Measurements from ENCODE around the gene LSAMP. TPM values are rescaled to one million over a fixed set of nuclear protein-coding genes. Genes with fewer than 3 reads are reported as not detected.

The LSAMP gene
- total RNA-seq, 4 donors from 2014 or later: 0.30 to 5.5 (median 1.4) TPM

DNA sequence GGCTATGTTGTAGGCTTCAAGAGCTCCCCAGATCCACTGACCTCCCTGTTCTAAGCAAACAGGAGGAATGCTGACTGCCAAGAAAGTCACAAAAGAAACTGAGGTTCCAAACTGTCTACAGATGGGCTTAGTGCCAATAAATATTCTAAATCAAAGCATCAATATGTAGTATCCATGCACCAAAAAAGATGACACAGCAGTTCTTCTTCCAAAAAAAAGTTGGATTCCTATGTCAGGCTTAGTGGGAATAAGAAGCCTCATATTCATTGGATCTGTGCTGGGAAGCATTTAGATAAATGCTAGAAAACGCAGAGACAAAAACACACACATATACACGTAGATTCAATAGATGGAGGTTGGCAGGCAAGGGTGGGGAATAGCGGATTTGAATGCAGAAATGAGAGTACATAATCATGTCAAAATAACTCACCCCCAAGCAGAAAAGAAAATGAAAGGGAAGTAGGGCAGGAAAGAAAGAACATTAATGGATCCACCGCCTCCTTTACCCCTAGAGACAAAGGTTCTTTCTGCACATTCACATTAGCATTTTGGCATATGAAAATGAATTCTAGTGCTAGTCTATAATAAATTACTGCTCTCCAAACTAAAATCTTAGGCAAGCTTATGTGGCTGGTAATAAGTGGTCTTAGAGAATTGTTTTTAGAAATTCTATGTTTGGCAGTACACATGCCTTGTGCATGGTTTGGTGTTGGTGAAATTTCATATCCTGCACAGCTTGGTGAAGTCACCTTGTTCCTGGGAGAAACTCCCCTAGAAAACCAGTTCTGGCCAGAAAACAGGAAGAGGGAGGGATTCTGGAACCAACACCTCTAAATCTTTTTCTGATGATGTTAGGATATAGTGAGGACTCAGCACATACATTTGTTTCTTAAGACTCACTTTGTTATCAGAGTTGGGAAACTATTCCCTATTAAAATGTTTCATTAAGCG, 283.4 kb downstream of the LSAMP start:
- TF ChIP-seq CTCF (IDR thresholded peaks at IDR 0.05) (no peak), POLR2A (IDR thresholded peaks at IDR 0.05) (no peak)
- intact Hi-C loops (cut with DNase I): no loop called here
- Histone ChIP-seq H3K27me3 (no peaks in the 10 kb centered on the region), H3K4me1 (no peaks in the 10 kb centered on the region), H3K27ac (no peak overlapping the region), H3K36me3 (no peaks in the 10 kb centered on the region), H3K4me3 (no peak overlapping the region), H3K9me3 (no peaks in the 10 kb centered on the region)
- WGBS, 2 donors: 66 to 72% methylated on average over 5 of the region's 5 CpGs
- no peak for DNase-seq

DNA sequence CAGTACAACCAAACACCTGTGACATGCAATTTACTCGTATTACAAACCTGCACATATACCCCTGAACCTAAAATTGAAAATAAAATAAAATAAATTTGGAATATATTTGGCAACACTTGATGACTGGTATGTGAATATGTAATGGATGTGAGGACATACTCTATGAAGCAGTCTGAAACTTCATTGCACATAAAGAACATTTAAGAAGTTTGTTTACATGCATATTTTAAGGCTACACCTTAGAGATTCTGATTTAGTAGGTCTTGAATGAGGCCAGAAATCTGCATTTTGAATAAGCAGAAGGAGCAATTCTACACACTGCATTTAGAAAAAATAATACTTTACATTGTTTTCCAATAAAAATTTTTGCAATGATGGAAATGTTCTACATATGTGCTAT, 284.7 kb downstream of the LSAMP start:
- no peaks in the 10 kb centered on the region for H3K27me3 ChIP-seq
- H3K4me1 ChIP-seq: no peaks in the 10 kb centered on the region
- H3K4me3 ChIP-seq: no peak overlapping the region
- DNase-seq: no peak
- H3K9me3 ChIP-seq: no peaks in the 10 kb centered on the region
- WGBS, 2 donors: 83 to 94% methylated on average over 1 of the region's 1 CpG
- H3K27ac ChIP-seq: no peak overlapping the region
- intact Hi-C loops (cut with DNase I): no loop called here
- H3K36me3 ChIP-seq: no peaks in the 10 kb centered on the region
- no peak for TF ChIP-seq CTCF (IDR thresholded peaks at IDR 0.05)
- no peak for TF ChIP-seq POLR2A (IDR thresholded peaks at IDR 0.05)

DNA sequence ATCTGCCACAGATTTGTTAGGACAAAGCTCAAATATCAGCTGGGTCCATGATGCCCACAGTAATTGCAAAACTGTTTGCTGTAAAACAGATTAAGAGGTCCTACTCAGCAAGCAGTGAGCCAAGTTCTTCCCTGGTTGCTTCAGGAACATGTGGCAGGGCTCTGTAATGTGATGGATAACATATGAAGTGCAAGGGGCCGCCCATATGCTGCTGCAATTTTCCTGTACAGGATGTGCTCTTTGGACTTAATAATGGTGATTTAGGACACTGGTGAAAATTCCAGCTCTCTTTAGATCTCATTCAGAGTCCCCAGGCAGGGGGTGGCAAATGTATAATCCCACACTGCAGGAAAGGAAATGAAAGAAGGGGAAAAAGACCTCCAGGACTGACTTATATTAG, 289.4 kb downstream of the LSAMP start:
- Histone ChIP-seq H3K9me3 (no peaks in the 10 kb centered on the region), H3K27ac (no peak overlapping the region), H3K36me3 (no peaks in the 10 kb centered on the region), H3K4me1 (no peaks in the 10 kb centered on the region), H3K4me3 (no peak overlapping the region), H3K27me3 (no peaks in the 10 kb centered on the region)
- intact Hi-C loops (cut with DNase I): no loop called here
- TF ChIP-seq POLR2A (IDR thresholded peaks at IDR 0.05) (no peak), CTCF (IDR thresholded peaks at IDR 0.05) (no peak)
- no peak for DNase-seq
- WGBS, 2 donors: 60% methylated on average over 1 of the region's 1 CpG; no CpG with 5 or more reads in 1 of the 2 donors

- intact Hi-C loops (cut with DNase I): no loop called here
- Histone ChIP-seq H3K27me3 (no peaks in the 10 kb centered on the region), H3K27ac (no peak overlapping the region), H3K4me3 (no peak overlapping the region), H3K36me3 (no peaks in the 10 kb centered on the region), H3K4me1 (no peaks in the 10 kb centered on the region), H3K9me3 (no peaks in the 10 kb centered on the region)
- WGBS, 2 donors: 60 to 74% methylated on average over 2 of the region's 2 CpGs
- TF ChIP-seq CTCF (IDR thresholded peaks at IDR 0.05) (no peak), POLR2A (IDR thresholded peaks at IDR 0.05) (no peak)
- no peak for DNase-seq
These were observed 290.9 kb downstream of the LSAMP start for GRCh38 chr3:116154389-116154788.

- intact Hi-C loops (cut with DNase I): no loop called here
- H3K36me3 ChIP-seq: no peaks in the 10 kb centered on the region
- H3K27ac ChIP-seq: no peak overlapping the region
- no peak for DNase-seq
- 40 to 46% methylated on average over 3 of the region's 3 CpGs for WGBS, 2 donors
- H3K4me1 ChIP-seq: no peaks in the 10 kb centered on the region
- no peaks in the 10 kb centered on the region for H3K9me3 ChIP-seq
- H3K27me3 ChIP-seq: no peaks in the 10 kb centered on the region
- H3K4me3 ChIP-seq: no peak overlapping the region
- TF ChIP-seq CTCF (IDR thresholded peaks at IDR 0.05) (no peak), POLR2A (IDR thresholded peaks at IDR 0.05) (no peak)
These were observed 292.1 kb downstream of the LSAMP start for GRCh38 chr3:116153174-116153573.

Data from esophagus squamous epithelium (tissue), 5 donors.